GM12878 (cell line): ENCODE measurements around the gene CHDH. TPM values are rescaled to one million over a fixed set of nuclear protein-coding genes. Genes with fewer than 3 reads are reported as not detected.

Experiments
- ATAC-seq: fragments of 200-7000 bp; cut with Tn5 transposase; 3 replicates; pipeline ENCODE4 v1.9.1; 2020; ENCODE audit warnings: mild to moderate bottlenecking, moderate library complexity
- BruUV-seq: library from RNA; stranded (reverse); fragments of 400-500 nt; replicated peaks from 2 replicates; lab custom pipeline; 2021; lab: Mats Ljungman, UMichigan
- CTCF ChIA-PET: fragments of 300-600 bp; sonication (Branson Sonifier 250); formaldehyde crosslinking; extraction: SDS; loops from one replicate; lab custom pipeline; 2021; ENCODE audit warnings: inconsistent platforms; lab: Yijun Ruan, JAX
- POLR2A ChIA-PET: fragments of 350-600 bp; formaldehyde crosslinking; extraction: SDS; loops from one replicate; lab custom pipeline; 2021; ENCODE audit warnings: inconsistent platforms; lab: Charles Lee
- RAD21 ChIA-PET: fragments of 300-600 bp; sonication (Branson Sonifier 250); formaldehyde crosslinking; loops from one replicate; lab custom pipeline; 2023; ENCODE audit warnings: antibody characterized with exemption; ENCODE audit not compliant: unreplicated experiment; lab: Charles Lee
- SMC1A ChIA-PET: fragments of 300-600 bp; sonication (Branson Sonifier 250); formaldehyde crosslinking; loops from one replicate; lab custom pipeline; 2023; ENCODE audit not compliant: unreplicated experiment, uncharacterized antibody; lab: Charles Lee
- DNase-seq: peaks from one replicate; pipeline ENCODE4 v3.0.0-alpha.2; 2011; ENCODE audit warnings: low read depth, low spot score
- FAIRE-seq: peaks from 3 replicates; lab custom pipeline; 2011; peaks lifted over from hg19 to GRCh38; lab: Jason Lieb, UNC
- H2AFZ ChIP-seq: 2 replicates; pipeline ENCODE4 v1.6.0; 2011; ENCODE audit warnings: low read depth, low read length, control low read depth; ENCODE audit not compliant: control insufficient read depth
- H3K27ac ChIP-seq: 2 replicates; pipeline ENCODE4 v1.5.1; 2011; ENCODE audit warnings: control low read depth; ENCODE audit not compliant: control insufficient read depth, insufficient read depth
- H3K27me3 ChIP-seq, 2 experiments: replicated peaks in 1 of 2; 2 replicates each; pipeline versions ENCODE4 v1.6.0 to v1.6.1; 2011; ENCODE audit warnings: low read length in 1 of 2; ENCODE audit not compliant: control insufficient read depth in 2 of 2, insufficient read depth in 2 of 2
- H3K36me3 ChIP-seq, 2 experiments: 2 replicates each; pipeline ENCODE4 v1.5.1; 2011; ENCODE audit warnings: low read length in 1 of 2; ENCODE audit not compliant: control insufficient read depth in 2 of 2, insufficient read depth in 2 of 2
- H3K4me1 ChIP-seq: 2 replicates; pipeline ENCODE4 v1.6.1; 2011; ENCODE audit warnings: mild to moderate bottlenecking, low read length, moderate library complexity, mixed read lengths; ENCODE audit not compliant: control insufficient read depth, insufficient read depth
- H3K4me2 ChIP-seq: 2 replicates; pipeline ENCODE4 v1.6.0; 2011; ENCODE audit warnings: control low read depth; ENCODE audit not compliant: control insufficient read depth, insufficient read depth
- H3K4me3 ChIP-seq: fragments of 200-600 bp; sonication (generic); 2 replicates; pipeline ENCODE4 v1.5.1; 2016
- H3K79me2 ChIP-seq: 2 replicates; pipeline ENCODE4 v1.6.0; 2011; ENCODE audit warnings: low read length; ENCODE audit not compliant: control insufficient read depth, insufficient read depth
- H3K9ac ChIP-seq: 2 replicates; pipeline ENCODE4 v1.8.0; 2011; ENCODE audit warnings: low read length, control low read depth, mixed read lengths; ENCODE audit not compliant: control insufficient read depth, insufficient read depth
- H3K9me3 ChIP-seq: replicated peaks from 3 replicates; pipeline ENCODE4 v1.5.1; 2011; ENCODE audit warnings: mild to moderate bottlenecking, low read length; ENCODE audit not compliant: control insufficient read depth, insufficient read depth
- H4K20me1 ChIP-seq: 2 replicates; pipeline ENCODE4 v1.6.0; 2011; ENCODE audit not compliant: control insufficient read depth, insufficient read depth
- ATF7 ChIP-seq: fragments of 450-650 bp; IDR thresholded peaks from 2 replicates; pipeline ENCODE4 v1.6.1; 2016; ENCODE audit warnings: low read depth, mild to moderate bottlenecking
- CREM ChIP-seq: IDR thresholded peaks from 2 replicates; pipeline ENCODE4 v1.6.1; 2014; ENCODE audit warnings: antibody characterized with exemption, low read depth
- DPF2 ChIP-seq: fragments of 450-650 bp; IDR thresholded peaks from 2 replicates; pipeline ENCODE4 v1.6.1; 2017; ENCODE audit warnings: mild to moderate bottlenecking
- FOXM1 ChIP-seq: IDR thresholded peaks from 2 replicates; pipeline ENCODE4 v1.6.1; 2012; ENCODE audit warnings: low read depth, mild to moderate bottlenecking, inconsistent platforms, low read length, moderate library complexity
- KAT2A ChIP-seq: conservative IDR thresholded peaks from 2 replicates; pipeline ENCODE4 v1.6.1; 2011; ENCODE audit warnings: low read depth, low read length; ENCODE audit not compliant: control insufficient read depth
- POLR2AphosphoS5 ChIP-seq: IDR thresholded peaks from 2 replicates; pipeline ENCODE4 v1.6.1; 2011; ENCODE audit warnings: mild to moderate bottlenecking, low read length, inconsistent platforms
- RBBP5 ChIP-seq: fragments of 200-600 bp; sonication (generic); conservative IDR thresholded peaks from 2 replicates; pipeline ENCODE4 v1.6.1; 2016
- RCOR1 ChIP-seq: conservative IDR thresholded peaks from 2 replicates; pipeline ENCODE4 v1.6.1; 2012; ENCODE audit warnings: low read depth, low read length, improper control_type of control experiment
- SP1 ChIP-seq: IDR thresholded peaks from one replicate; pipeline ENCODE4 v1.6.1; 2011; ENCODE audit warnings: low read depth, low read length
- SPI1 ChIP-seq: IDR thresholded peaks from 2 replicates; pipeline ENCODE4 v1.6.1; 2011; ENCODE audit warnings: low read depth, mild to moderate bottlenecking, low read length, moderate library complexity, borderline replicate concordance; ENCODE audit not compliant: insufficient read depth
- SREBF2 ChIP-seq: IDR thresholded peaks from 2 replicates; pipeline ENCODE4 v1.6.1; 2012; ENCODE audit warnings: mild to moderate bottlenecking, low read length
- TBL1XR1 ChIP-seq: IDR thresholded peaks from 2 replicates; pipeline ENCODE4 v1.6.1; 2012; ENCODE audit warnings: low read depth, low read length, improper control_type of control experiment
- ZBTB11 ChIP-seq: fragments of 450-650 bp; formaldehyde crosslinking; IDR thresholded peaks from 2 replicates; pipeline ENCODE4 v1.5.0; 2022; ENCODE audit warnings: mild to moderate bottlenecking, missing genetic modification characterization
- ZNF274 ChIP-seq: IDR thresholded peaks from one replicate; pipeline ENCODE4 v1.8.0; 2011; ENCODE audit not compliant: insufficient read length, insufficient read depth
- WGBS: methylation state at CpG from one replicate; pipeline ENCODE4 v1.1.6; 2016; ENCODE audit warnings: low lambda C conversion rate; ENCODE audit not compliant: insufficient replicate concordance, insufficient coverage; ENCODE audit errors: missing lambda C conversion rate; 5-methylcytosine and 5-hydroxymethylcytosine counted together
- in situ Hi-C: fragments of 300-500 bp; cut with MboI; formaldehyde crosslinking; loops from 9 replicates; pipeline ENCODE4 v1.14.3; 2018; ENCODE audit warnings: mixed read lengths
- intact Hi-C: fragments of 100-400 bp; cut with micrococcal nuclease; formaldehyde crosslinking; loops from one replicate; pipeline ENCODE4 v1.14.2; 2022; ENCODE audit not compliant: unreplicated experiment
- polyA plus RNA-seq, 11 experiments: library from polyadenylated mRNA; depleted of rRNA in 4 of 11; unstranded in 6 of 11; stranded (reverse) in 5 of 11; fragments of >200 nt; fragmentation: Nextera tagmentation in 4 of 11; fragmentation: Illumina TruSeq in 1 of 11; extraction: Ambion mirVana in 4 of 11; extraction: Trizol in 1 of 11; gene quantifications; 1 replicate in 1 of 11; 2 replicates in 10 of 11; pipeline versions ENCODE4 v1.2.1 to v1.2.3, GENCODE V29; 2011 to 2016; ENCODE audit warnings: inconsistent platforms in 2 of 11, missing spikeins in 2 of 11, low read depth in 1 of 11
- total RNA-seq, 4 experiments: library from RNA; depleted of rRNA in 3 of 4; stranded (reverse); fragments of >200 nt in 3 of 4; fragmentation: Illumina TruSeq in 1 of 4; extraction: Trizol in 1 of 4; gene quantifications; 2 replicates each; pipeline versions ENCODE4 v1.2.1 to v1.2.3, GENCODE V29; 2013 to 2021
- TF ChIP-seq, protein P1 (sequence below): fragments of 450-650 bp; formaldehyde crosslinking; IDR thresholded peaks from 2 replicates; pipeline ENCODE4 v1.4.0; 2022; ENCODE audit warnings: mild to moderate bottlenecking, moderate library complexity
- TF ChIP-seq, protein P2 (sequence below): fragments of 150-350 bp; IDR thresholded peaks from 2 replicates; pipeline ENCODE4 v1.6.1; 2016; ENCODE audit warnings: low read depth, low read length

Gene CHDH
- total and polyA plus RNA-seq, 10 of the 15 experiments (the other 5 are each of a cell fraction or from before 2014, with no cell fraction given), result 0.95 to 8.3 (median 2.9) TPM

GRCh38 chr3:53765753-53766152 is 80.5 kb downstream of the CHDH start:
- H3K4me2 ChIP-seq, result no peak overlapping the region
- ATAC-seq, result no peak
- in situ Hi-C loops, result no loop called here
- ChIA-PET CTCF (interaction anchor here (0.9 to 1.6 kb wide), 2 partner anchors 9 to 13 kb away, joined by 3 to 9 read pairs; no protein-coding TSS in a partner anchor), SMC1A (interaction anchor here (0.8 to 1.9 kb wide), 6 partner anchors 9 to 82 kb away, joined by 3 to 7 read pairs (median 4); no protein-coding TSS in a partner anchor), RAD21 (interaction anchor here (0.8 to 1.8 kb wide), 3 partner anchors 10 to 33 kb away, joined by 3 to 9 read pairs (median 8); no protein-coding TSS in a partner anchor), POLR2A (interaction anchor here (1.7 kb wide), 1 partner anchor 8 kb away, joined by 6 read pairs; no protein-coding TSS in a partner anchor)
- no peaks in the 10 kb centered on the region for H3K9me3 ChIP-seq
- H3K4me1 ChIP-seq, result peaks cover 8% of the 10 kb centered on the region
- no peak overlapping the region for H3K4me3 ChIP-seq
- H3K27me3 ChIP-seq, result no peaks in the 10 kb centered on the region
- H3K36me3 ChIP-seq, result no peaks in the 10 kb centered on the region
- FAIRE-seq, result no peak
- DNase-seq, result no peak
- intact Hi-C loops, result no loop called here
- 25% methylated on average over 5 of the region's 5 CpGs for WGBS
- no TSS peak for BruUV-seq
- H3K27ac ChIP-seq, result no peak overlapping the region
- H3K79me2 ChIP-seq, result no peaks in the 10 kb centered on the region
- no peak overlapping the region for H3K9ac ChIP-seq
- H4K20me1 ChIP-seq, result no peaks in the 10 kb centered on the region
- H2AFZ ChIP-seq, result no peak overlapping the region
- TF ChIP-seq POLR2AphosphoS5, result no peak
- no peak for TF ChIP-seq KAT2A
- TF ChIP-seq ATF7, result no peak
- no peak for TF ChIP-seq TBL1XR1
- TF ChIP-seq FOXM1, result no peak
- TF ChIP-seq RCOR1, result no peak
- TF ChIP-seq, protein P1, sequence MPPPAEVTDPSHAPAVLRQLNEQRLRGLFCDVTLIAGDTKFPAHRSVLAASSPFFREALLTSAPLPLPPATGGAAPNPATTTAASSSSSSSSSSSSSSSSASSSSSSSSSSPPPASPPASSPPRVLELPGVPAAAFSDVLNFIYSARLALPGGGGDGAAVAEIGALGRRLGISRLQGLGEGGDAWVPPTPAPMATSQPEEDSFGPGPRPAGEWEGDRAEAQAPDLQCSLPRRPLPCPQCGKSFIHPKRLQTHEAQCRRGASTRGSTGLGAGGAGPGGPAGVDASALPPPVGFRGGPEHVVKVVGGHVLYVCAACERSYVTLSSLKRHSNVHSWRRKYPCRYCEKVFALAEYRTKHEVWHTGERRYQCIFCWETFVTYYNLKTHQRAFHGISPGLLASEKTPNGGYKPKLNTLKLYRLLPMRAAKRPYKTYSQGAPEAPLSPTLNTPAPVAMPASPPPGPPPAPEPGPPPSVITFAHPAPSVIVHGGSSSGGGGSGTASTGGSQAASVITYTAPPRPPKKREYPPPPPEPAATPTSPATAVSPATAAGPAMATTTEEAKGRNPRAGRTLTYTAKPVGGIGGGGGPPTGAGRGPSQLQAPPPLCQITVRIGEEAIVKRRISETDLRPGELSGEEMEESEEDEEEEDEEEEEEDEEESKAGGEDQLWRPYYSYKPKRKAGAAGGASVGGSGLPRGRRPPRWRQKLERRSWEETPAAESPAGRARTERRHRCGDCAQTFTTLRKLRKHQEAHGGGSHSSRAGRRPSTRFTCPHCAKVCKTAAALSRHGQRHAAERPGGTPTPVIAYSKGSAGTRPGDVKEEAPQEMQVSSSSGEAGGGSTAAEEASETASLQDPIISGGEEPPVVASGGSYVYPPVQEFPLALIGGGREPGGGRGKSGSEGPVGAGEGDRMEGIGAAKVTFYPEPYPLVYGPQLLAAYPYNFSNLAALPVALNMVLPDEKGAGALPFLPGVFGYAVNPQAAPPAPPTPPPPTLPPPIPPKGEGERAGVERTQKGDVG (CRISPR knock-in tag), result no peak
- TF ChIP-seq SREBF2, result no peak
- TF ChIP-seq SP1, result no peak
- TF ChIP-seq SPI1, result no peak
- TF ChIP-seq ZBTB11, result no peak
- TF ChIP-seq CREM, result no peak
- TF ChIP-seq, protein P2, sequence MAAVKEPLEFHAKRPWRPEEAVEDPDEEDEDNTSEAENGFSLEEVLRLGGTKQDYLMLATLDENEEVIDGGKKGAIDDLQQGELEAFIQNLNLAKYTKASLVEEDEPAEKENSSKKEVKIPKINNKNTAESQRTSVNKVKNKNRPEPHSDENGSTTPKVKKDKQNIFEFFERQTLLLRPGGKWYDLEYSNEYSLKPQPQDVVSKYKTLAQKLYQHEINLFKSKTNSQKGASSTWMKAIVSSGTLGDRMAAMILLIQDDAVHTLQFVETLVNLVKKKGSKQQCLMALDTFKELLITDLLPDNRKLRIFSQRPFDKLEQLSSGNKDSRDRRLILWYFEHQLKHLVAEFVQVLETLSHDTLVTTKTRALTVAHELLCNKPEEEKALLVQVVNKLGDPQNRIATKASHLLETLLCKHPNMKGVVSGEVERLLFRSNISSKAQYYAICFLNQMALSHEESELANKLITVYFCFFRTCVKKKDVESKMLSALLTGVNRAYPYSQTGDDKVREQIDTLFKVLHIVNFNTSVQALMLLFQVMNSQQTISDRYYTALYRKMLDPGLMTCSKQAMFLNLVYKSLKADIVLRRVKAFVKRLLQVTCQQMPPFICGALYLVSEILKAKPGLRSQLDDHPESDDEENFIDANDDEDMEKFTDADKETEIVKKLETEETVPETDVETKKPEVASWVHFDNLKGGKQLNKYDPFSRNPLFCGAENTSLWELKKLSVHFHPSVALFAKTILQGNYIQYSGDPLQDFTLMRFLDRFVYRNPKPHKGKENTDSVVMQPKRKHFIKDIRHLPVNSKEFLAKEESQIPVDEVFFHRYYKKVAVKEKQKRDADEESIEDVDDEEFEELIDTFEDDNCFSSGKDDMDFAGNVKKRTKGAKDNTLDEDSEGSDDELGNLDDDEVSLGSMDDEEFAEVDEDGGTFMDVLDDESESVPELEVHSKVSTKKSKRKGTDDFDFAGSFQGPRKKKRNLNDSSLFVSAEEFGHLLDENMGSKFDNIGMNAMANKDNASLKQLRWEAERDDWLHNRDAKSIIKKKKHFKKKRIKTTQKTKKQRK, result no peak
- TF ChIP-seq DPF2, result no peak
- TF ChIP-seq ZNF274, result no peak
- no peak for TF ChIP-seq RBBP5
